HG02973 (cell line): ENCODE measurements around the gene SNRPE.
"Not testable (repeated sequence)": the region's sequence is repeated elsewhere in the genome, so short reads cannot be mapped to it uniquely, and the experiment has no call there.

Experiments used
- ATAC-seq: cut with Tn5 transposase; IDR thresholded peaks from one replicate; pipeline ENCODE4 v1.9.1; 2021; ENCODE audit warnings: moderate library complexity; ENCODE audit not compliant: unreplicated experiment

SNRPE gene

DNA sequence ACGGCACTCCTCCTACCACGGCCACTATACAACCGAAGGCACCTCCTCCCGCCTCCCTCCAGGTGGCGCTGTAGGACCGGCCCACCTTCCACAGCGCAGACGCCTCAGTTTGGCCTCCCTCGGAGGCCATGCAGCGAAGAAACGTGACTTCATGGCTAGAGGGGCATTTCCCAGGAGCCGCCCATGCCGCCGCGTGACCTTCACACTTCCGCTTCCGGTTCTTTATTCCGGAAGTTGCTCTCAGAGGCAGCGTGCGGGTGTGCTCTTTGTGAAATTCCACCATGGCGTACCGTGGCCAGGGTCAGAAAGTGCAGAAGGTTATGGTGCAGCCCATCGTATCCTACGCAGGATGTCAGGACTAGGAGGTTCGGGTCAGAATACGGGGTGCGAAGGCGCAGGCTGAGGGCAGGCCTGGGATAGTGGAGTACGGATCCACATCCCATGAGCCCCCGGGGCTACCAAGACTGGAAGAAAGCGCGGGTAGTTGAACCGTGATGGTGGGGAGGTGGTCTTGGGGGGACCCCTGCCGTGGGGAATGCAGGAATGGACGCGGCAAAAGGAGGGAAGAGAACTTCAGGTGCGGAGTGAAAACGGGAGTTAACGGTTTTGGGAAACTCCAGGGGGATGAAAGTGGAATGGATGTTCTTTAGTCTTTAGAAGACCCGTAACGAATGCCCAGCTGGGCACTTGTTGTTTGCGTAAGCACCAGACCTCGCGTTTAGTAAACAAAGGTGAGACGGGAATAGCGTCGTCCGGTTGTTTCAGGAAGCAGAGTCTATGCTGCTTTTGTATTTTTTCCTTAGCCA is at the start of gene SNRPE:
TSS of gene SNRPE (plus strand) at position 221 of the 806 bp plus-strand sequence. CDS start at position 282, 61 bp downstream.
- ATAC-seq = peak; percentile 93

GRCh38 chr1:203813581-203814341 is 47.6 kb upstream of the SNRPE start:
- ATAC-seq = no peak

- ATAC-seq = no peak
Observed at GRCh38 chr1:203818399-203818798, 43.0 kb upstream of the SNRPE start.

GRCh38 chr1:203823306-203823705 is 38.1 kb upstream of the SNRPE start:
- no peak for ATAC-seq

DNA sequence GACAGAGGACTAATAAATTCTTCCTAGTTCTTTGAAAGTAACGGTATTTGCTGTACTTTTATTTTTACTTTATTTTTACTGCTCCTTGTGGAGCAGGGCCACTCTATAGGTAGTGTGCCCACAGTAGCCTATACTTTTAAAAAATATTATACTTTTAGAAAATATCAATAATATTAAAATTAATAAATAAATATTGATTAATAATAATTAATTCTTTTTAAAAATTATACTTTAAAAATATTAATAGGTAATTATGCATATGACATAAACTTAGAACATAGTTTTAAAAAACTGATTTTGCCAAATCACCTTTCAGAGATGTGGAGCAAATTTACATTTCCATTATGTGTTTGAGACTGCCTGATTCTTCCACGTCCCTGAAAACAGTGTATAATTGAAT is 35.2 kb upstream of the SNRPE start:
- no peak for ATAC-seq

DNA sequence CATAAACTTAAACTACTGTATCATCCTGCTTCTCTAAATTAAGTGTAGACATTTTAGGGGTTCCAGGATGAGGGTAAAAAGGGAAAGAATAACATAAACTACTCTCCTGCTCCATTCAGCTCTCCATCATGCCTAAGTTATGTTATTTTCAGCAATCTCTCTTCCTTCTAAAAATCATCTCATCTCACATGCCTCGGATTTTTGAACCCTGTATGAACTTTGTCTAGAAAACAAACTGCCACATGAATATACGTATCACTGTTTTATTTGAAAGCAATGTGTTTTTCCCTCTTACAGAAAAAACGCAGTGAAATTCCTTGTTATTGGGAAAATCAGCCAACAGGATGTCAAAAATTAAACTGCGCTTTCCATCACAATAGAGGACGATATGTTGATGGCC is 33.4 kb upstream of the SNRPE start:
- ATAC-seq = no peak

DNA sequence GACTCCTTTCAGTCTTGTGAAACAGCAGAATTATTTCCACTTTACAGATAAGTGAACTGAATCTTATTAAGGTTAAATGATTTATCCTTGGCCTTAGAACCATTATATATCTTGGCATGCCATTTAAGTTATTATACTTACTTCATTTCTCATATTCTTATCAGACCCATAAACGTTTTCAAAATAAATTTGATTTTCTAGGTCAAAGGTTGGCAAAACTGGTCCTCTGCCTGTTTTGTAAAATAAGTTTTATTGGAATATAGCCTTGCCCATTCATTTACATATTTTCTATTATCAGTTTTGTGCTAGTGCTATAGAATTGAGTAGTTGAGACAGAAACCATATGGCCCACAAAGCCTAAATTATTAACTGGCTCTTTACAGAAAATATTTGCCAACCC is 32.9 kb upstream of the SNRPE start:
- ATAC-seq = no peak

- not testable (repeated sequence) for ATAC-seq
Observed at GRCh38 chr1:203829247-203829646, 32.2 kb upstream of the SNRPE start.

DNA sequence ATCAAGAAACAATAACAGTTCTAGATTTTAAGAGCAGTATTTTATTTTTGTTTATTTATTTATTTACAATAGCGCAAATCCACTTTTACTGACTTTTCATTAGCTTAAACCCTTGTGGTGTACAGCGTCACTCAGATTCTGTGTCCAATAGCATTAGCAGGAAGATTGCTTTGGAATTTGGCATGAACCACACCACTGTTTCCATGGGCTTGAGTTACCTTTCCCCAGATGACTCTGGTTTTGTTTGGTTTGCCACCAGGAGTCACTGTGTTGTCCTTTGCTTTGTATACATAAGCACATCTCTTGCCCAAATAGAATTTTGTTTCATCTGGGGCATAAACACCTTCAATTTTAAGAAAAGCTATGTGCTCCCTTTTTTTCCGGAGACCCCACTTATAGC is 25.9 kb upstream of the SNRPE start:
- ATAC-seq = no peak

- no peak for ATAC-seq
Observed at GRCh38 chr1:203839081-203839480, 22.3 kb upstream of the SNRPE start.

DNA sequence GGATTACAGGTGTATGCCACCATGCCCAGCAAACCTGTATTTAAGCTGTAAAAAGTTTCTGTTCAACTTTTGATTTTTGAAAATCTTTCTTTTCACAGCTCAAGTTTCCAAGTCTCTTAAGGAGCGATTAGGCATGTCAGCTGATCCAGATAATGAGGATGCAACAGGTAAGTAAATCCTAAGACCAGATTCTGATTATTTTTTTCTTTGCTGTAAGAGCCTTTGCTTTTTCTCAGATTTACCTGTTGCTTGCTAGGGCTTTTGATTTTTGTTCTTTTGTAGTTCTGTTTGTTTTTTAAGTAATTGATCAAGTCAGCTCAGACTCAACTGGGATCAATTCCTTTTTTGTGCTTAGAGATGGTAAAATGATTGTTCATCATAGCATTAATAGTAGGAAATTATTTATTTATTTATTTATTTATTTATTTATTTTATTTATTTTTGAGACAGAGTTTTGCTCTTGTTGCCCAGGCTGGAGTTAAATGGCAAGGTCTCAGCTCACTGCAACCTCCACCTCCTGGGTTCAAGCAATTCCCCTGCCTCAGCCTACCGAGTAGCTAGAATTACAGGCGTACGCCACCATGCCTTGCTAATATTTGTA is 21.1 kb upstream of the SNRPE start:
- ATAC-seq = no peak

DNA sequence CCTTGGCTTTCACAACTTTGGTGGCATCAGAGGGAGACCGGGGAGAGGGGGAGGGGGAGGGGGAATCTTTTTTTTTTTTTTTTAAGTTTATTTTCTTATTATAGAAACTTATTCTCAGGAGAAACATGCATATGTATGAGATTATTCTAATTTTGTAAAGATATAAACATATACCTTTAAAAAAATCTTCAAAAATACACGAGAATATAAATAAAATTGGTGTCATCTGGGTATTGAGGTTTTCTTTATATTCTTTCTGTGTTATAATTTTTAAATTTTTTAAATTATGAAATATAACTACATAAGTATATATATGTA is 18.9 kb upstream of the SNRPE start:
- ATAC-seq = no peak

DNA sequence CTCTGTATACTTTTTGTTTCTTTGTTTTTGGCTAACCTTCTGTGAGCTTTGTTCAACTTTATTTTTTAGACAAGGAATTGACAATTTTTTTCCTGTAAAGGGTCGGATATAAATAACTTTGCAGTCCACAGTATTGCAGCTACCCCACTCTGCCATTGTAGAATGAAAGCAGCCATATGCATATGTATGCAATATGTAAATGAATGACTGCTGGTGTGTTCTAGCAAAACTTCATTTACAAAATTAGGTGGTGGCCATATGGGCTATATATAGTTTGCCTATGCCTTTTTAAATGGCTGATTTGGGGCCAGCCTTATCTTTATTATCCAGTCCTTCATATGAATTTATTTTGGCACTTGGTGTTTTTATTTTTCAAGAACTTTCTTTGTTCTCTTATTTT is 18.0 kb upstream of the SNRPE start:
- ATAC-seq = no peak

DNA sequence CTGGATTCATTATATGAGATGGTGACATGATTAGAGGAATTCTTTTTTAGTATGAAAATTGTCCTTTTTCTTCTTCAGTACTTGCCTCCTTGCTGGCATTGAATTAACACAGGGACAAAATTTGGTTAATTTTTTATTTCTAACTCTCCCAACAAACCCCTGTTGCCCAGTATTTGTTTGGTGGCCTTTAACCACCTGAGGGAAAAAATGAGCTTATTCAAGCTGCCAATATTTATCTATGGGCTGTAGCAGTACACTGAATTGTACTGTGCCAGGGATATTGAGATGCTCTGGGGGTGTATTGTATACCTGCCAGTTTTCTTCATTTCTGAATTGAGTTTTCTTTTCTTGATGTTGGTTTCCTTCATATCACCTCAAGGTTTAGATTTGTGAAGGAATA is 8.3 kb upstream of the SNRPE start:
- not testable (repeated sequence) for ATAC-seq

- no peak for ATAC-seq
Observed at GRCh38 chr1:203858055-203858454, 3.3 kb upstream of the SNRPE start.

DNA sequence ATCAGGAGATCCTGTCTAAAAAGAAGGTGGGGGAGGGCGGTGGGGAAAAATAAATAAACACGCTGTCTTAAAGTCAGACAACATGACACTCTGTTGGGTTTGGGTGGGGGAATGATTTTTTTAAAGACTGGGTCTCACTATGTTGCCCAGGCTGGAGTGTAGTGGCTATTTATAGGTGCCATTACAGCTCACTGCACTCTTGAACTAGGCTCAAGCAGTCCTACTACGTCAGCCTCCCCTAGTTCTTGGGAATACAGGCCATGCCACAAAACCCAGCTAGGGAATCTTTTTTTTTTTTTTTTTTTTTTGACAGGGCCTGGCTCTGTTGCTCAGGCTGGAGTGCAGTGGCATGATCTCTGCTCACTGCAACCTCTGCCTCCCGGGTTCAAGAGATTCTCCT is 2.4 kb upstream of the SNRPE start:
- no peak for ATAC-seq

DNA sequence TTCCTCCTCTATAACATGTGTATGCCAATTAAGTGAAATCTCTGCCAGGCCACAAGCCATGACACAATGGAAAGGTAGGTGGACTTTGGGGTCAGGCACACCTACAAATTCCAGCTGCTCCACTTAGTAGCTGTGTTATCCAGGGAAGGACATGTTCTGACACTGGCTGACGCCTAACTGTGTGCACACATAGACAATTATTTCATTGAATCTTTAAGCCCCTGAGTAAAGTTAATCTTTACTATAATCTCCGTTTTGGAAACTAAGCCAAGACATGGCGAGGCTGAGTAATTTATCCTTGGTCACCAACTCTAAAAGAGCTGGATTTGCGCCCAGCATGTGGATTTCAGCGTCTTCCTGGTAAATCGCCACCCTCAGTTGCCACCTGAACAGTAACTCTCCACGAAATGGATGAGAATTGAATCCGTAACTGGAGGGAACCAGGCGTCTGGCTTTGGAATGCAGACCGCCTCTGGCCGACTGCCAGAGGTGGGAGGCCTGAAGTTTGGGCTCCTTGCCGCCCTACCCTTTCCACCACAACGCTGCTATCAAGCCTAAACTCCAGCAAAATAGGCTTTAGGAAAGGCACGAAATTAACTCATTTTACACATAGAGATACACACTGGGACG is 888 bp upstream of the SNRPE start:
- no peak for ATAC-seq

- no peak for ATAC-seq
Observed at GRCh38 chr1:203867802-203868201, 6.4 kb downstream of the SNRPE start.

GRCh38 chr1:203870245-203870644 is 8.8 kb downstream of the SNRPE start:
- no peak for ATAC-seq

DNA sequence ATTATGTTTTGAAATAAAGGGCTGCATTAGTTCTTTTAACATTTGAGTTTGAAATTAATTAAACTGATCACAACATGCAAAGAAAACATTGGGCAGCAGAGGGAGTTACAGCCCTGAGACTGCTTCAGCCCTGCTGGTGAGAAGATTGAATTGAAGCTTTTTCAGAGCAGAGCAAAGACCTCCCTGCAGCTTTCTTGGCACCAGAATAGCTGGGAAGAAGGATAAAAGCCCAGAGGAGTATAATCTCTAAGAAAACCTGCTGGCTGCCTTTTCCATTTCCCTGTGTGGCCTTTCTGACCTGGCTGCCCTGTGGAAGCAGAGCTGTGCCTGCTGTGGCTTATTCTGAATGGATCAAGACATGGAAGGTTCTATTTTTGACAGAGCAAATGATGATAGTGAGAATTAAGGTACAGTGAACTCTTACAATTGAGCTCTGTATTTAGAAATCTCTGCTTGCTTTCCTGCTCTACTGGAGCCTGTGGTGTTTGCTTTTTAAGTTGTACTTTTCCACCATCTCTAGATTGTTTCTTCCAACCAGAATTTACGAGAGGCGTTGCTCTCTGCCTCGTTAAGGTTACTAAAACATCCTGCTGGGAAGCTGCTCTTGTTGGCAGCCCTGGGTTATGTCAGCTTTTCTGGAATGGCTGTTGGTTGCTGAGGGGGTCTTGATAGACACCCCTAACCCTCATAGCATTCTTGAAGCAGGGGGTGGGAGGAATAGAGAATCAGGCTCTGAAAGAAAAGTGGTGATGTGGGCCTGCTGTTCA is 9.9 kb downstream of the SNRPE start:
- ATAC-seq = no peak

DNA sequence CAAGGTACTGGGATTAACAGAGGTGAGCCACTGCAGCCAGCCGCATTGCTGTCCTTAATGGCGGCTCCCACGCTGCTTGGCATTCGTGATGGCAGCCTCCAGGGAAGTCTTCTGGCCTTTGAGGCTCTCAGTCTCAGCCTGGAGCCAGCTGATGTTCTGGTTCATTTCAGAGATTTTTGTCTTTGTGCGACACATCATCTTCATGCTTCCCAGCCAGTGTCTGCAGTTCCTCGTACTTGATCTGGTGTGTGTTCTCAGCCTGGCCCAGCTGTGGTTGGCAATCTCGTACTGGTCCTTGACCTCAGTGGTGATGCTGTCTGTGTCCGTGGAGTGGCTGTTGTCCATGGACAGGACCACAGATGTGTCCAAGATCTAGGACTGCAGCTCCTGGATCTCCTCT is 11.7 kb downstream of the SNRPE start:
- no peak for ATAC-seq
